Stimulated activated naive B cell treated with anti-CD40 and anti-IgM and Interleukin-4, amounts not matched to agents 10 μg/mL and 1 μg/mL and 100 μg/mL, for 72 hours (primary cell): ENCODE measurements around the gene FYB1.
"Not testable (repeated sequence)": the region's sequence is repeated elsewhere in the genome, so short reads cannot be mapped to it uniquely, and the experiment has no call there.

Source experiments
- ATAC-seq, 2 donors: fragments of 150-1000 bp; cut with Tn5 transposase; replicated peaks; 2 replicates each; pipeline ENCODE4 v1.10.0; 2021; ENCODE audit warnings: moderate library complexity in 1 of 2
- DNase-seq: peaks from one replicate; pipeline ENCODE4 v3.0.0; 2021
- H3K27ac Mint-ChIP-seq: one replicate; pipeline ENCODE4 v1.8.0; 2022; ENCODE audit warnings: mild to moderate bottlenecking, mixed read lengths
- H3K27me3 Mint-ChIP-seq, 2 donors: one replicate each; pipeline ENCODE4 v1.8.0; 2022; ENCODE audit warnings: mixed read lengths in 2 of 2
- H3K36me3 Mint-ChIP-seq, 2 donors: one replicate each; pipeline ENCODE4 v1.8.0; 2022; ENCODE audit warnings: mixed read lengths in 2 of 2, mild to moderate bottlenecking in 1 of 2
- H3K4me1 Mint-ChIP-seq, 2 donors: one replicate each; pipeline ENCODE4 v1.8.0; 2022; ENCODE audit warnings: mixed read lengths in 2 of 2, mild to moderate bottlenecking in 1 of 2
- H3K4me3 Mint-ChIP-seq, 2 donors: one replicate each; pipeline ENCODE4 v1.8.0; 2022; ENCODE audit warnings: mild to moderate bottlenecking in 2 of 2, mixed read lengths in 2 of 2, moderate library complexity in 1 of 2
- H3K9me3 Mint-ChIP-seq, 2 donors: one replicate each; pipeline ENCODE4 v1.8.0; 2022; ENCODE audit warnings: mixed read lengths in 2 of 2, mild to moderate bottlenecking in 1 of 2

Gene FYB1

DNA sequence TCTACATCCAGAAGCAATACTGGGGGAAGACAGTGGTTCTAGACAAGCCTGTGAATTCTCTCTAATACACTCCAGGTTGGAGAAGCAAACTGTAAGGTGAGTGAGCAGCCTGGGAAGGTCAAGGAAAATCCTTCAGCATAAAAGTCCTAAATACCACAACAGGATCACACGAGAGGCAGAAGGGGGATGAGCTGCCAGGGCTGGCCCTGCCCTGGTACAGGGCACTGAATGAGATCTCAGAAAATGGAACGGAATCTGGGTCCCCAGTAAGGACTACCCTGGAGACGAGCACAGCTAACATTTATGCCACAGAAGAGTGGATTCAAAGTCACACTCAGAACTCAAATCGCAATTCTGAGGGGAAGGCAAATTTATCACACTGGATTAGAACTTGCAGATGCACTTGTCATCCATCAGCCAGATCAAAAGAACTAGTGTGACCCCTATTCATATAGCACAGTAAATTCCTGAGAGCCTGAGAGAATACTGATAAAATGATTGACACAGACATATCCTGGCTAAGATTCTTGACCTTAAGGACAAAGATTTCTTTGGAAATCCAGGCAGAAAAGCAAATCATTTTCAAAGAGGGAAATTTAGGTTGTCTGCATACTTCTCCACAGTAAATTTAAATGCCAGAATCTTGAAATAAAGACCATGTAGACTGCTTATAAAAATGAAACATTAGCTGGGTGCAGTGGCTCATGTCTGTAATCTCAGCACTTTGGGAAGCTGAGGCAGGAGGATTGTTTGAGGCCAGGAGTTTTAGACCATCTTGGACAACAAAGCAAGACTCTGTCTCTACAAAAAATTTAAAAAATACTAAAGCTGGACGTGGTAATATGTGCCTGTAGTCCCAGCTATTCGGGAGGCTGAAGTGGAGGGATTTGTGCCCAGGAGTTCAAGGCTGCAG, 25.6 kb downstream of the FYB1 start:
- Mint-ChIP-seq H3K9me3 (no peaks in the 10 kb centered on the region), H3K4me1 (peaks cover 7 to 31% of the 10 kb centered on the region in 2 donors), H3K27ac (no peak overlapping the region), H3K27me3 (peaks cover 0 to 4% of the 10 kb centered on the region in 2 donors), H3K4me3 (no peak overlapping the region), H3K36me3 (no peaks in the 10 kb centered on the region)
- DNase-seq (no peak), ATAC-seq (no peak)

DNA sequence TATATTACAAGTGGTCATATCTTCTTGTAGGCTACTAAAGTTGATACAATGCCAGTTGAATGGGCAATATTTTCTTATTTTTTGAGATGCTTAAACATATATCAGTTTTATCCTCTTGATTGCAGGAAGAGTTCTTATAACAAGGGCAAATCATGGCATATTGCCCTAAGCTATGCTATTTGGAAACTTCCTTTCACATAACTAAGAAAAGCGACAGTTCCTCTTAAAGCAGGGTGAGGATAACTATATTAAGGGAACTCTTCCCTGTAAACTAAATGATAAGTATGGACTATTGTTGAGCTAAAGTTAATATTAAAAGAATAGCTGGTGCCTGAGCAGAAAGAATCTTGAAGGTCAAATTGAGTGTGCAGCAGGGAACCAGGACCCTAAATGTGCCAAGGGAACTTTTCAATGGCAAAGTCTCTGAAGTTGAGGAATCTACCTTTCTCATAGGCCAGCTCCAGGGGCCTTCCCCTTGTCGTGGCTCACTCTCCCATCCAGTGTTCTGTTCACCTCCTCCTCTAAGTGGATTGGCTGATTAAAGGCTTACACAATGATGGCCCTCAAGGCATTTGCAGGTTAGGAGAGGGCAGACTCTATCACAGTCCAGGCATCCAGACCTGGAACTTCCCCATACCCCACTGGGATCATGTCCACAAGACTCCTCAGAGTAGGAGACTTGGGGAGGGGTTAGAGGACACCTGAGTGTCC, 26.8 kb downstream of the FYB1 start:
- no peak for ATAC-seq
- Mint-ChIP-seq H3K36me3 (no peaks in the 10 kb centered on the region), H3K4me1 (peaks cover 9 to 43% of the 10 kb centered on the region in 2 donors), H3K27me3 (peaks cover 0 to 4% of the 10 kb centered on the region in 2 donors), H3K4me3 (no peak overlapping the region), H3K27ac (no peak overlapping the region), H3K9me3 (no peaks in the 10 kb centered on the region)
- no peak for DNase-seq

DNA sequence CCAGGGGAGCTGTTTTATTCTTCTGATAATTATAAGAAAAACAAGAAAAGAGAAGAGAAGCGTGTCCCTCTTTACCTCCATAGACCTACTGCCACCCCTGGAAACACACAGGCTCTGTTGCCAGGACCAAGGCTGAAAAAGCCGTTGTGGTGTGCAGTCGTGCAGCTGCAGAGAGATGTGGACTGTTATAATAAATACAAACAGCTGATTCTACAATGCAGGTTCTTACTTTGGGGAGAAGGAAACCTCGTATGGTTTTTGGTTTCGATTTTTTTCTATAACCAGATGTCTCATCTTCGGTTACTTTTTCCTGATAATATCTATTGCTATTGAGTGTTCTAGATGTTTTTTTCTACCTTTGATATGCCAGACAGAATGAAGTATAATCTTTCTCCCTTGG, 28.1 kb downstream of the FYB1 start:
- H3K4me1 Mint-ChIP-seq, result peaks cover 9 to 45% of the 10 kb centered on the region in 2 donors
- H3K27ac Mint-ChIP-seq, result no peak overlapping the region
- peaks cover 0 to 4% of the 10 kb centered on the region in 2 donors for H3K27me3 Mint-ChIP-seq
- DNase-seq (no peak), ATAC-seq (peak in 1 of 2 donors; percentile 33)
- no peaks in the 10 kb centered on the region for H3K36me3 Mint-ChIP-seq
- peak overlapping the region in 1 of 2 donors; percentile 32 for H3K4me3 Mint-ChIP-seq
- no peaks in the 10 kb centered on the region for H3K9me3 Mint-ChIP-seq

DNA sequence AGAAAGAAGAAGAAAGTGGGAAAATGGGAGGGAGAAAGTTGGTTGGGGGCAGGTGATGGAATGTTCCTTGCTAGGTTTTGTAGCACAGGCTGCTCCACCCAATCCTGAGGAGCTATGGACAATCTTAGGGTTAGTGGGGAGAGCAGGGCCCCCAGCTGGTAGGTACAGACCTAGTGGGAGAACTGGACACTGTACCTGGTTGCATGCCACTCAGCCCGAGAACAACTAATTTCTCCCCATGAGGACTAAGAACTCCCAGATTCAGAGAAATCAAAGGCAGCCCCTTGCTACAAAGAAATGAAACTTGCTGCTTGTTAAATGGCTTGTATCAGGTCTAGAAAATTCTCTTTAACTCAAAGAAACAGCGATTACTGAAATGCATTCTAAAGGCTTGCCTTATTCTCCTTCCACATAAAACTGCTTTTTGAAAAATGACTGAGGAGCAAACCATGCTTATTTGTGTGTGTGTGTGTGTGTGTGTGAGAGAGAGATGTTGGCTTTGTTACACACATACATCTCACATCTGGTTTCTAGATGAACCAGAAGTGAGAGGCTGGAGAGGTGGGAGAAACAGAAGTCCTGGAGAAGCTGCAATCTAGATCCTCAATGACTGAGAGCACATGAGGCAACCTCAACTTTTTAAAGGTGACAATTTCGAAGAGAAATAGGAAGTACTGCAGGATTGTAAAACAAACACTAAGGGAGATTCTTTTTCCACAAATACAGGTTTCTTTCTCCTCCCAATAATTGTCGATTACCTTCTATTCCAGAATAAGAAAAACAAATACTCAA, 28.9 kb downstream of the FYB1 start:
- peaks cover 9 to 45% of the 10 kb centered on the region in 2 donors for H3K4me1 Mint-ChIP-seq
- H3K9me3 Mint-ChIP-seq, result no peaks in the 10 kb centered on the region
- peaks cover 0 to 4% of the 10 kb centered on the region in 2 donors for H3K27me3 Mint-ChIP-seq
- peak; percentile 29 to 38 for ATAC-seq
- no peak overlapping the region for H3K27ac Mint-ChIP-seq
- H3K36me3 Mint-ChIP-seq, result no peaks in the 10 kb centered on the region
- no peak for DNase-seq
- H3K4me3 Mint-ChIP-seq, result peak overlapping the region in 1 of 2 donors; percentile 32

DNA sequence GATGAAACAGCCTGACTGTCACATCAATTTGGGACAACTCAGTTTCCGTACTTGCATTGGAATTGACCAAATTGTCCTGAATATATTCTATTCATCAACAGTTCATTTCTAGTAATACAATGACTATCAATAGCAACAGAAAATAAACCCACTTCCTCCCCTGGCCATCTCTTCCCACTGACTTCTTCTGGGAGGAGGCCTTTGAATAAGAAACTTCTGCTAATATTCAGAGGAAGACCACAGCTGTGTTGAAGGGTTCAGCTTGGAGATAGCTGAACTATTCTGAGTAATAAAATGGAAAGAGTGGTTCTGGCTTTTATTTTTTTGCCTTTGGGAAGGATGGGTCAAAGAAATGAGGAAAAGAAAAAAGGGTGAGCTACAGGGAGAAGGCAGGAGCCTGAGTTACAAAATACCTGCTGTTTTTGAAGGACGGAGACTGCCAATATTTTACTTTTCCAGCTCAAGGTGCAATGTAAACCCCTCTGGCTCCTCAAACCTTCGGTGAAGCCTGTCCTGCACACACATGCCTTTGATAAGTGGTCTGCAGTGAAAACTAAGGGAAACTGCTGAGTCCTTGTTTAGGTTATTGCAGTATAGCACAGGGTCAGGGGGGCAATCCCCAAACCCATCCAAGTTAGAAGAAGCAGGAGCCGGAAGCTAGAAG, 29.9 kb downstream of the FYB1 start:
- ATAC-seq (no peak), DNase-seq (no peak)
- Mint-ChIP-seq H3K9me3 (no peaks in the 10 kb centered on the region), H3K4me3 (no peak overlapping the region), H3K36me3 (no peaks in the 10 kb centered on the region), H3K27me3 (no peaks in the 10 kb centered on the region), H3K4me1 (peaks cover 9 to 41% of the 10 kb centered on the region in 2 donors), H3K27ac (no peak overlapping the region)

DNA sequence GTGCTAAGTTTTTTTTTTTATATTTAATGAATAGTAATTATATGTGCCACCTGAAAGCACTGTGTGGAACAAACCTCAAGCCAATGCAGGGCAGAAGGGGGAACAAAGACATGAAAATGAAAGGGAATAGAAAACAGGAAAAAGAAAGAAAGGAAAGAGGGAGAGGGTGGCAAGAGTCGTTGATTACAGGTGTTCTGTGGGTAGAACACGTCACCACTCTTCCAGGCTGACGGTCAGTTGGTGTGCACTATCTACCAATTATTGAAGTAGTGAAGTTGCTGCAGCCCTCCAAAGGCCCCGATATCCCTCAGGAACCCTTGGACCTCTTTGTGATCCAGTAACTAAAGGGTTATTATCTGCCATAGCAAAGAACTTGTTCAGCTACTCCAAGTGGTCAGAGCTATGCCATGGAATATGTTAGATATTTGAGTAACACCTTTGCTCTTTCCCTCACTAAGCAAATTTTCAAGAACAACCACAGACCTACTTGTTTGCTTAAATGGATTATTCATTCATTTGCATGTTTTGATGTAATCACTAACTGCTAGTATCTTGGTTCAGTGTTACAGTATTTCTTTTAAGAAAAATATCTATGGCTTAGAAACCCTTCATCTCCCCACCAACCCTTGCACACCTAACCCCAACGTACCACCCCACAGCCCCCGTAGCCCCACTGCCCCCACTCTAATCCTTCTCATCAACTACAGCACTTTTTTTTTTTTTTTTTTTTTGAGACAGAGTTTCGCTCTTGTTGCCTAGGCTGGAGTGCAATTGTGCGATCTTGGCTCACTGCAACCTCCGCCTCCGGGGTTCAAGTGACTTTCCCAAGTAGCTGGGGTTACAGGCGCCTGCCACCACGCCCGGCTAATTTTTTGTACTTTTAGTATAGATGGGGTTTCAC, 31.3 kb downstream of the FYB1 start:
- H3K27ac Mint-ChIP-seq, result no peak overlapping the region
- H3K27me3 Mint-ChIP-seq, result no peaks in the 10 kb centered on the region
- ATAC-seq, result no peak
- H3K4me1 Mint-ChIP-seq, result peaks cover 9 to 41% of the 10 kb centered on the region in 2 donors
- no peak for DNase-seq
- H3K9me3 Mint-ChIP-seq, result no peaks in the 10 kb centered on the region
- no peak overlapping the region for H3K4me3 Mint-ChIP-seq
- H3K36me3 Mint-ChIP-seq, result no peaks in the 10 kb centered on the region

DNA sequence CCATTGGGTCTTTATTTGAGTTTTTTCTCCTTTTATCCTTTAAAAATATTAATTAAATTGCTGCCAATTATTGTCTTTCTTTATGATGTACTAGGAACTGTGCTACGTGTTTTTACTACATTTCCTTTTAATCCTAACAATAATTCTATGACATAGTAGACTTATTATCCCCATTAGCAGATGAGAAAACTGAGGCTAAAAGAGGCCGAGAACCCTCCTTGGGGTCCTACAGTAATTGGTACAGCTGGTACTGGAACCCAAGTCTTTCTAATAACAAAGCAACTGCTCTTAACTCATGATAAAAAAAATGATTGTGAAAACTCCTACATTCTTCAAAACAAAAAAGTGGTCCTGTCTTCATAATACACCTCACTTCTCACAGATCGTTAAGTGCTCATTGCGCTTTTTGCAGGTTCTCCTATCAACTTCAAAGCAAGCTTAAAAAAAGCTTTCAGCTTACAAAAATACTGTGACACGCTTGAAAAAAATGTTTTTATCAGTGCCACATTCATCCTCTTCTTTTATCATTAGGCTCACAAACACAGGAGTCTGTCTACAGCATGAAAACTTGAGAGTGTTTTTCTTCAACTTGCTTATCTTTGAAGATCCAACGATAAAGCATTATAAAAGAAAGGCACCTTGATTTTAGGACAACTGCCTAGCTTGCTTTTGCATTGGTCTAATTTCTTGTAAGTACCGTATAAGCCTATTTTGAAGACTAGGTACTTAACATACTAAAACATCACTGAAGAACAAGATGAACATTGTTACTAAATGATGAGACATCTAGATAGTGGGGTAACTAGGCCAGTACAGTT, 32.4 kb downstream of the FYB1 start:
- H3K4me3 Mint-ChIP-seq, result no peak overlapping the region
- DNase-seq (no peak), ATAC-seq (no peak)
- no peaks in the 10 kb centered on the region for H3K27me3 Mint-ChIP-seq
- no peaks in the 10 kb centered on the region for H3K36me3 Mint-ChIP-seq
- no peaks in the 10 kb centered on the region for H3K9me3 Mint-ChIP-seq
- peaks cover 11 to 45% of the 10 kb centered on the region in 2 donors for H3K4me1 Mint-ChIP-seq
- H3K27ac Mint-ChIP-seq, result no peak overlapping the region

DNA sequence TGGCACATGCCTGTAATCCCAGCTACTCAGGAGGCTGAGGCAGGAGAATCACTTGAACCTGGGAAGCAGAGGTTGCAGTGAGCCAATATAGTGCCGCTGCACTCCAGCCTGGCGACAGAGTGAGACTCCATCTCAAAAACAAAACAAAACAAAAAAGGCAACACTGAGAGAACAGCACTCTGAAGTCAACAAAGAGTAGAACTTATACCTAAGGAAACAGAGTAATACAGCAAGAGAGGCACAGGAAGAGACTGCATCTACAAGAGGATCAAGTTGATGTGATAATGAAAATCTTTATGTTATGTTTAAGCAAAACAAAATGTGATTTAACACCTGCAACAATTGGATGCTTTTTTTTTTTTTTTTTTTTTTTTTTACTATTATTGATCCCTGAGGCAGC, 33.1 kb downstream of the FYB1 start:
- no peaks in the 10 kb centered on the region for H3K36me3 Mint-ChIP-seq
- H3K9me3 Mint-ChIP-seq, result no peaks in the 10 kb centered on the region
- peaks cover 13 to 47% of the 10 kb centered on the region in 2 donors for H3K4me1 Mint-ChIP-seq
- H3K4me3 Mint-ChIP-seq, result no peak overlapping the region
- ATAC-seq, result no peak
- H3K27me3 Mint-ChIP-seq, result no peaks in the 10 kb centered on the region
- no peak overlapping the region for H3K27ac Mint-ChIP-seq
- no peak for DNase-seq

DNA sequence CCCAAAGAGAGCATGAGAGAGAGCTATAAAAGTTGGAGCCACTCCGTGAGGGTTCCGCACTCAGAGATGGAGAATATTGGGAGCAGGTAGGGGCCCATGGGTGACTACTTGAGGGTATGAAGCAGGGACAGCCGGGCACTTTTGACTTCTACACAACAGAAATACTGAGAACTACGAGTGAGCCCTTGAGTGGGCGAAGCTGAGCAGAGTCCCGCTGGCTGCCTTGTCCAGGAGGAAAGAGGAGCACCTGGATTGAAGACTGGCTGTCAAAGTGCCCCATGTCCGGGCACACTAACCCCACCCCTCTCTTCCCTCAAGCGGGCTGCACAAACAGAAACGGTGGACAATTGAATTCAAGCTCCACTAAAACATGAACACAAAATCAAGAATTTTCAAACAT, 33.6 kb downstream of the FYB1 start:
- Mint-ChIP-seq H3K4me3 (no peak overlapping the region), H3K9me3 (no peaks in the 10 kb centered on the region), H3K36me3 (no peaks in the 10 kb centered on the region), H3K27me3 (no peaks in the 10 kb centered on the region), H3K27ac (no peak overlapping the region), H3K4me1 (peaks cover 11 to 42% of the 10 kb centered on the region in 2 donors)
- ATAC-seq (no peak), DNase-seq (no peak)

DNA sequence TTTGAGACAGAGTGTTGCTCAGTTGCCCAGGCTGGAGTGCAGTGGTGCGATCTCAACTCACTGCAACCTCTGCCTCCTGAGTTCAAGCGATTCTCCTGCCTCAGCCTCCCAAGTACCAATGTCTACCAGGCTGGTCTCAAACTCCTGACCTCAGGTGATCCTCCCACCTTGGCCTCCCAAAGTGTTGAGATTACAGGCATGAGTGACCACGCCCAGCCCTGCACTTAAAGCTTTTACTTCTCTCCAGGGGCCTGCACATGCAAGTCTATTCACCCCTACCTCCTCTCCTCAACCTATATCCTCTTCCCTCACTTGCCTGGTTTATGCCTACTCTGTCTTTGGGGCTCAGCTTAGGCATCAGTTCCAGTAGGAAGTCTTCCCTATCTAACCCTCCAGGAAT, 39.8 kb downstream of the FYB1 start:
- H3K4me3 Mint-ChIP-seq, result not testable (repeated sequence)

DNA sequence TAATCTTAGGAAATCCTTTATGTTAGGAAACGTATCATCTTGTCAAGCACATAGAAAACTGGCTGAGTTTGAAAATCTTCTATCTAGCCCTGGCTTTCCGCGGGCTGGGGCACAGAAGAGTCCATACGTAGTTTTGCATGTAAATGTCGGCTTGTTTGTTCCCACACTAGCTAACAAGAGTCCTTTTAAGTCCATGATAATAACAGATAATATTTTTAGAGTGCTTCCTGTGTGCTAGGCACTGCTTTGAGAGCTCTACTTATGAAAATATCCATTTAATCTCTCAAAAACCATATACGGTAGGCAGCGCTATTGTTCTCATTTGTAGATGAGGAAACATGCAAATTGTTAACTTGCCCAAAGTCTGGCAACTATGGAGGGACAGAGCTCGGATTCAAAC, 40.5 kb downstream of the FYB1 start:
- Mint-ChIP-seq H3K36me3 (no peaks in the 10 kb centered on the region), H3K9me3 (no peaks in the 10 kb centered on the region), H3K27ac (no peak overlapping the region), H3K27me3 (no peaks in the 10 kb centered on the region), H3K4me3 (no peak overlapping the region), H3K4me1 (peaks cover 27 to 65% of the 10 kb centered on the region in 2 donors)
- DNase-seq (no peak), ATAC-seq (no peak)

More for the DNA sequence above, 39.8 kb downstream of the FYB1 start:
- not testable (repeated sequence) for H3K36me3 Mint-ChIP-seq, H3K27ac Mint-ChIP-seq, ATAC-seq, H3K27me3 Mint-ChIP-seq, DNase-seq, H3K9me3 Mint-ChIP-seq
- H3K4me1 Mint-ChIP-seq, result peaks cover 27 to 64% of the 10 kb centered on the region in 2 donors

DNA sequence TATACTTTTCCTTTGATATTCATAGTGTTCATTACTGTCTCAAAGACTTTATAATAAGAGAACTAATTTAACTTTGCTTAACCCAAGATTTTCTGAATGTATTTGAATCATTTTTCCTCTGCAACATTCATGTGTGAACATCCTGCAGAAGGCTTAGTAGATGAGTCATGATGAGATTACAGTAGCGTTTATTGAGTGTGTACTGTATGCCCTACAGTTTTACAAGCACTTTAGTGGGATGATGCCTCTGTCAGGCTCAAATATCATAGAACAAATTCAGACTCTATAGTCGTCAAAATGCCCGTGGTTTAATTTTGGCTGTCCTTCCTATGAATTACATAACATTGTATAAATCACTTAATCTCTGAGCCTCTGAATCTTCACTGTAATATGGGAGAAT, 41.2 kb downstream of the FYB1 start:
- Mint-ChIP-seq H3K27me3 (no peaks in the 10 kb centered on the region), H3K4me1 (peaks cover 27 to 65% of the 10 kb centered on the region in 2 donors), H3K27ac (peak overlapping the region; percentile 53), H3K36me3 (no peaks in the 10 kb centered on the region), H3K9me3 (peaks cover 0 to 1% of the 10 kb centered on the region in 2 donors), H3K4me3 (no peak overlapping the region)
- ATAC-seq (peak; percentile 59 to 65), DNase-seq (no peak)
